Adrenal gland (tissue), 5 donors: ENCODE measurements around the gene TLCD2.

Experiments
- POLR2A ChIP-seq, 2 donors: fragments of 450-650 bp; IDR thresholded peaks; one replicate each; pipeline ENCODE4 v1.6.1; 2017; ENCODE audit warnings: antibody characterized with exemption in 2 of 2, mild to moderate bottlenecking in 2 of 2, moderate library complexity in 1 of 2
- TF ChIP-seq, protein P1 (sequence below), 6 experiments: fragments of 450-650 bp in 4 of 6; fragments of 200-600 bp in 2 of 6; sonication (generic) in 1 of 6; IDR thresholded peaks; 1 replicate in 5 of 6; 2 replicates in 1 of 6; pipeline versions ENCODE4 v1.5.1 to v1.8.0; 2016 to 2021; ENCODE audit warnings: antibody characterized with exemption in 6 of 6, mild to moderate bottlenecking in 2 of 6, moderate library complexity in 1 of 6
- donor health status: DM: no; HTN: no; CAD: no.

- TF ChIP-seq, protein P1, sequence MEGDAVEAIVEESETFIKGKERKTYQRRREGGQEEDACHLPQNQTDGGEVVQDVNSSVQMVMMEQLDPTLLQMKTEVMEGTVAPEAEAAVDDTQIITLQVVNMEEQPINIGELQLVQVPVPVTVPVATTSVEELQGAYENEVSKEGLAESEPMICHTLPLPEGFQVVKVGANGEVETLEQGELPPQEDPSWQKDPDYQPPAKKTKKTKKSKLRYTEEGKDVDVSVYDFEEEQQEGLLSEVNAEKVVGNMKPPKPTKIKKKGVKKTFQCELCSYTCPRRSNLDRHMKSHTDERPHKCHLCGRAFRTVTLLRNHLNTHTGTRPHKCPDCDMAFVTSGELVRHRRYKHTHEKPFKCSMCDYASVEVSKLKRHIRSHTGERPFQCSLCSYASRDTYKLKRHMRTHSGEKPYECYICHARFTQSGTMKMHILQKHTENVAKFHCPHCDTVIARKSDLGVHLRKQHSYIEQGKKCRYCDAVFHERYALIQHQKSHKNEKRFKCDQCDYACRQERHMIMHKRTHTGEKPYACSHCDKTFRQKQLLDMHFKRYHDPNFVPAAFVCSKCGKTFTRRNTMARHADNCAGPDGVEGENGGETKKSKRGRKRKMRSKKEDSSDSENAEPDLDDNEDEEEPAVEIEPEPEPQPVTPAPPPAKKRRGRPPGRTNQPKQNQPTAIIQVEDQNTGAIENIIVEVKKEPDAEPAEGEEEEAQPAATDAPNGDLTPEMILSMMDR (IDR thresholded peaks at IDR 0.05) = no peak
- TF ChIP-seq POLR2A (IDR thresholded peaks at IDR 0.05) = no peak
Measured at GRCh38 chr17:1746975-1747543, 36.9 kb upstream of the TLCD2 start.
